HG03135 (cell line): Measurements from ENCODE around the gene AP1S3.
"Not testable (repeated sequence)": the region's sequence is repeated elsewhere in the genome, so short reads cannot be mapped to it uniquely, and the experiment has no call there.

Source experiments
- ATAC-seq: cut with Tn5 transposase; IDR thresholded peaks from one replicate; pipeline ENCODE4 v1.9.1; 2021; ENCODE audit warnings: mild to moderate bottlenecking, moderate library complexity; ENCODE audit not compliant: unreplicated experiment

The AP1S3 gene

DNA sequence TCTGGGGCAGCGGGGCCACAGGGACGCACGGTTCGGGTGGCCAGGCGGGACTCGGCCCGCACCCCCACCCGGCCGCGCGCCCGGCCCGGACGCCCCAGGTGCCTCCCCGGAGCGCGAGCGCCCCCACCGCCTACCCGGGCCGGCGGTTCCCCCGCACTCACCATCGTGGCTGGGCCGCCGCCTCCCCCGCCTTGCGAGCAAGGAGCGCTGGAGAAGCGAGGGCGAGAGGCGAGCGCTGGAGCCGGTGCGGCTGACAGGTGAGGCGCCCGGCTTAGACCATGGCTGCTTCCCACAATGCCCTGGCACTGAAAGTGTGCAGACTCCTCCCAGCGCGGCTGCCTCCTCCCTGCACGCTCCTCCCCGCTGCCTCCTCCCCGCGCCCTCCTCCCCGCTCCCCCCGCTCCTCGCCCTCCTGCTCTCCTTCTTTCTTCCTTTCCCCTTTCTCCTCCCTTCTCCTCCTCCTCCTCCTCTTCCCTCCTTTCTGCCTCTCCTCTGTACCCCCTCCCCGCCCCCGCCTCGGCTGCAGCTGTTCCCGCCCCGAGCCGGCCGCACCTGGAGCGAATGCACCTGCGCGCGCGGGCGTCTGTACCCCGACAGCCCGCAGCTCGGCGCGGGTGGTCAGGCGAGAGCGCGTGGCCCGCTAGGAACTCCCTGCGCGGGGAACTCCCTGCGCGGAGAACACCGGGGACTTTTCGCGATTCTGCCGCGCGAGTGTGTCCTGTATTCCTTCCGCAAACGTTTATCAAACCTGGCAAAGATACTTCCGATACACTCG lies at the start of gene AP1S3:
Gene AP1S3, minus strand, starts transcription at position 296 of the 775 bp plus-strand sequence. Its CDS starts 132 bp downstream, at position 164.
- peak; percentile 65 for ATAC-seq

DNA sequence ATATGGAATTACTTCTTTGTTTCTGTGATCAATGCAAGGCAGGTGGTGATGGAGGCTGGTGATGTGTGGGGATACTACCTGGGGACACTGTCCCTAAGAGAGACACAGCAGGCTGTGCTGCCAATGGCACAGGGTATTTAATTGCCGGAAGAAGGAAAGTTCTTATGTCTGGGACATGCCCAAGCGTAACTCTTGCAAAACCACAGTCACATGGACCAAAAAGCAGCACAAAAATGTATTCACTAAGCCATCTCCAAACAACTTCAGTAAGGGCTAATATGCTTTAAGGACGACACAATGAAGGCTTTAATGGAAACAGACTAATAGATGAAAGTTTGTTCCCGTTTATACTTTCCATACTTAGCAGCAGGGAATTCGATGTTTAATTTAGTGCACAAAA lies 49.7 kb upstream of the AP1S3 start:
- ATAC-seq, result no peak

DNA sequence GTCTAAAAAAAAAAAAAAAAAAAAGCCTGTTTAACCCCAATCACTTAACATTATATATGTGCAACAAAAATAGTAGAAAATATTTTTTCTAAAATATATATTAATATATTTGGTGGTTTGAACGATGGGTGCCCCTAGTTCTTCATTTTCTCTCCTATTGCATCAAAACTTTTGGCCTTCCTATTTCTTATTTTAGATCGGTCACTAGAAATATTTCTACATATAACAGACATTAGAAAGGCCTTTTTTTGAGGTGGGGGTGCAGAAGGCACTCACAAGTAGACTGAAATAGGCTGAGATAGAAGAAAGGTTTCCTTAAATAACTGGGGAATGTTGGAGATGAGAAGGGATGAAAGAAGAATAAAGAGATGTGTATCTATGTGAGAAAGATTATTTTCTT lies 49.3 kb upstream of the AP1S3 start:
- ATAC-seq, result no peak

DNA sequence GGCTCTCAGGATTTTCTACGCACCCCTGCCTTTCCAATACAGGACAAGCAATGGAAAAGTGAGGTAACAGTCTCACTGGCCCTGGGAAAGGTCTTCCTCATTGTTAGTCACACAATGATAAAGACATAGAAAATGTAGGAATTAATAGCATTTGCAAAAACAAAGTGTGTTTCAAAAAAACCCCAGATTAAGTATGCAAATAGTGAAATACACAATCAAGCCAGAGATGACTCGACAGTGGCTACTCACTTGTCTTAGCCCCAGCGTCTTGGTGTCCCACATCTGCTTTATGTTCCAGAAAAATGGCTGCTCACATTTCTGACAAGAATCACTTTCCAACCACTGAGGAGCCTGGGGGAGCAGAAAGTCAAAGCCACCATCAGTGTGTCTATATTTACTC lies 47.0 kb upstream of the AP1S3 start:
- peak; percentile 91 for ATAC-seq

DNA sequence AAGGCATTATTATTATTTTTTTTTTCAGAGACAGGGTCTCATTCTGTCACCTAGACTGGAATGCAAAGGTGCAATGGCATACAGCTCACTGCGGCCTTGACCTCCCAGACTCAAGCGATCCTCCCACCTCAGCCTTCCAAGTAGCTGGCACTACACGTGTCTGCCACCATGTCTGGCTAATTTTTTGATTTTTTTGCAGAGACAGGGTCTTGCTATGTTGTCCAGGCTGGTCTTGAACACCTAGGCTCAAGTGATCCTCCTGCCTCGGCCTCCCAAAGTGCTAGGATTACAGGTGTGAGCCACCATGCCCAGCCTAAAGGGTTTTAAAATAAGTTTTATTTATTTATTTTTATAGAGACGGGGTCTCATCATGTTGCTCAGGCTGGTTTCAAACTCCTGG lies 45.3 kb upstream of the AP1S3 start:
- no peak for ATAC-seq

DNA sequence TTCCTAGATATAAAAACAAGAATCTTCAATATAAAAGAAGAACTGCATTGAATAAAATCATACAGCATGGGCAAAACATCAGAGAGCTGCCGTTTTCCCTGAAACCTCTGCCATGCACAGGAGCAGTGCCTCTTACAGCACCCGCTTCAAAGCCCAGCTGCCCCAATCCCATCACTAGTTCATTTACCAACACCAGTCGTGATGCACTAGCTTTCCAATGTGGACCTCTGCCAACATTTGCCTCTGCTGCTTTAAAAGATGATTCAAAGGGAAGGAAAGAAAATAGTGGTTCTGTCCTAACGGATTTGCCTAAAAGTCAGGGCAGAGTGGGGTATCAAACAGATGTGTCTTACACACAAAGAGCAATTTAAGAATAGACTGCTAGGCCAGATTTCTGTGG lies 43.4 kb upstream of the AP1S3 start:
- ATAC-seq, result no peak

DNA sequence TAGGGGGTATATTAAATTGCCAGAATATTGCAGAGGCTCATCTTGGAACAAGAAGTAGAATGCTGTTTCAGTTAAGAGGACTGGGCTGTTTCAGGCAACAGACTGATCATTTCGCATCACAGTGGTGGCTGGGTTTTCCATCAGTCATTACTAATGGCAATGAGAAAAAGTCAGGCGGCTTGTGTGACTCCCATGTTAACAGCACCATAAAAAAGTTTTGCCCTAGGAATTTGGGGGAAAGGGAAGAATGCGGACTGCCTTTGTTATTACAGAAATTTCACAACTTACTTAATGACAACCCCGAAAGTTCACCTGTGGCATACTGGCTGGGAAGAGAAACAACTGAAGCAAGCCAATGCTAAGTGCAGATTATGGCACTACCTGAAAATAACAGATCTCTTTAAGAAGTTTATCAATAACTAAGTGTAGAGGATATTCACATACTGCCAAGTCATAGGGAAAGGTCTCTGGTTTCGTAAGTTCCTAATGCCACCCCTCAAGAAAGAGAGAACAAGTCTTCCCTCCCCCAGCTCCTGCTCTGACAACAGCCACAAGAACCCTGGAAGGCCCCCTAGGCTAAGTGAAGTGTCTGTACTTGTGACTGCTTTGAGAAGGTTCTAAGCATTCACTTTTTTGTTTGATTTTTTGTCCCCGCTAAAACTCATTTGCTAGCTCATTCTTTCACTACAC lies 40.5 kb upstream of the AP1S3 start:
- peak; percentile 43 for ATAC-seq

DNA sequence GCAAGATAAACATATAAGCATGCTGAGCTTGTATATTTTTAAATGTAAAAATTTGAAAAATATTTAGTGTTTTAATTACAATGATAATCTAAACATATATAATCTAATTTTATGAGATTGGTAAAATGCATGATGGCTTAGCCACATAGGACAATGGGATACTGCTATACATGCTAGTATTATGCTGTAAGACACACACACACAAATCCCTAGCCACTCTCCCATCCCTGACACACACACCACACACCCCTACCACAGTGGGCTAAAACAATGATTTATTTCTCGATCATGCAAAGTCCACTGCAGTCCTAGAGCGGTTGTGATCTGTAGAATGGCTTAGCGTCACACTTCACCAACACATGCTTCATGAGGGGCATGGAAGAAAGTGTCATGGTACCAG lies 36.3 kb upstream of the AP1S3 start:
- no peak for ATAC-seq

DNA sequence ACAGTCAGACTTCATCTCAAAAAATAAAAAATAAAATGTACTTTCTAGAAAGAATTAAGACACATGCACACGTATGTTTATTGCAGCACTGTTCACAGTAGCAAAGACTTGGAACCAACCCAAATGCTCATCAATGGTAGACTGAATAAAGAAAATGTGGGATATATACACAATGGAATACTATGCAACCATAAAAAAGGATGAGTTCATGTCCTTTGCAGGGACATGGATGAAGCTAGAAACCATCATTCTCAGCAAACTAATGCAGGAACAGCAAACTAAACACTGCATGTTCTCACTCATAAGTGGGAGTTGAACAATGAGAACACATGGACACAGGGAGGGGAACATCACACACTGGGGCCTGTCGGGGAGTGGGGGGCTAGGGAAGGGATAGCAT lies 35.4 kb upstream of the AP1S3 start:
- ATAC-seq, result not testable (repeated sequence)

DNA sequence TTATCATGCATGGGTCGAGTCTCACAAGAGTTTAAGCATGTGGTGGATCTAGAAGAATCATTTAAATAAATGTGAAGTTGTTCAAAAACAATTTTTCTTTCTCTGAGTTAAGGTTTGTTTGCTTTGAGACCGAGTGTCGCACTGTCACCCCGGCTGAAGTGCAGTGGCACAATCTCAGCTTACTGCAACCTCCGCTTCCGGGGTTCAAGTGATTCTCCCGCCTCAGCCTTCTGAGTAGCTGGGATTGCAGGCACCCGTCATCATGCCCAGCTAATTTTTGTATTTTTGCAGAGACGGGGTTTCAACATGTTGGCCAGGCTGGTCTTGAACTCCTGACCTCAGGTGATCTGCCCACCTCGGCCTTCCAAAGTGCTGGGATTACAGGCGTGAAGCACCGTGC lies 34.3 kb upstream of the AP1S3 start:
- ATAC-seq, result not testable (repeated sequence)

DNA sequence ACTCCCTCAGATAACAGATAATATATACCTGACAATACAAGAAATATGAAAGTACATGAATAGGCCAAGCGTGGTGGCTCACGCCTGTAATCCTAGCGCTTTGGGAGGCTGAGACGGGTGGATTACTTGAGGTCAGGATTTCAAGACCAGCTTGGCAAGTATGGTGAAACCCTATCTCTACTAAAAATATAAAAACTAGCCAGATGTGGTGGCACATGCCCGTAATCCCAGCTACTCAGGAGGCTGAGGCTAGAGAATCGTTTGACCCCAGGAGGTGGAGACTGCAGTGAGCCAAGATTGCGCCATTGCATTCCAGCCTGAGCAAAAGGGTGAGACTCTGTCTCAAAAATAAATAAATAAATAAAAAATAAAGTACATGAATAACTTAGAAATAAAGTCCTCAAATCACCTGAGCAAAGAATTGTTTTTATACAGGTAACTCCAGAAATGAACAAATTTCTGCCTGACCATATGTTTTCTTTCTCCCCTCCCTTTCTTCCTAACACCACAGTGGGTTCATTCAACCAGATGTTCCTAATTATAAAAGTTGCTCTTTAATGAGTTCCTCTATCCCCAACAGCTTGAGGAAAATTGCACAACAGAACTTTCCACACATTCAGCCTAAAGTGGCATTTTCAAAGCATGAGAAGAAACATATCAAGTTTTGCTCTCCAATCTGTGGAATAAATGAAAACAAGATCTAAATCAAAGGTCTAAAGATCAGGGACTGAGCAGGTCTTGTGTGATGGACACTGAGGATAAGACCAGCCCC lies 33.6 kb upstream of the AP1S3 start:
- ATAC-seq, result no peak

DNA sequence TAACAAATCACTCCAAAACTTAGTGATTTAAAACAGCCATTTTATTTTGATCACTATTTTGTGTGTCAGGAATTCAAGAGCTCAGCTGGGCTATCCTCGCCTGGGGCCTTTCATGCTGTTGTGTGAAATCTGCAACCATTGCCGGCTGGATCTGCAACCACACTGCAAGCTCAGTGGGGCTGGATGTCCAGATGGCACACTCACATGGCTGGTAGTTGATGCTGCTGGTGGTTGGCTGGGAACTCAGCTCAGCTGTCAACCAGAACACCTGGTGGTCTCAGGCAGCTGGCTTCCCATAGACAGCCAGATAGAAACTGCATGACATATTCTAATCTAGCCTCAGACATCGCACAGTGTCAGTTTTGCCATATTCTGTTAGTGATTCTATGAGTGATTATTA lies 30.6 kb upstream of the AP1S3 start:
- ATAC-seq, result peak; percentile 74

DNA sequence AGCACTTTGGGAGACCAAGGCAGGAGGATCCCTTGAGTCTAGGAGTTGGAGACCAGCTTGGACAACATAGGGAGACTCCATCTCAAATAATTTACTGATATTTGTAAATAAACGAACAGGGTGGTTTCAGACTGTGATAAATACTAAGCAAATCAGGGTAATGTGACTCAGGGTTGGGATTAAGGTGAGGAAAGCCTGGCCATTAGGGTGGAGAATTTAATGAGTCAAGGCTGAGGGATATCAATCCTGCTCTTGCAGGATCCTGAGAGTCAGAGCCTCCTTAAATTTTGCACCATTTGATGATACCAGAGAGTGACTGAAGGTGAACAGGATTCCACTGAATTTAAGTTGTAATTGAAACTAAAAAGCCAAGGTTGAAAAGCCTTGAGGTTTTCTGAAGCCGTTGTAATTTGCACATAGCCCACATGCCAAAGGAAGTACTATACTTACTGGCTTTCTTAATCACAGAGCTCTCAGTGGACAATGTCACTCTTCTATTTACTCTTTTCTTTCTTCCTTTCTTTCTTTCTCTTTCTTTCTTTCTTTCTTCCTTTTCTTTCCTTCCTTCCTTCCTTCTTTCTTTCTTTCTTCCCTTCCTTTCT lies 28.6 kb upstream of the AP1S3 start:
- no peak for ATAC-seq

DNA sequence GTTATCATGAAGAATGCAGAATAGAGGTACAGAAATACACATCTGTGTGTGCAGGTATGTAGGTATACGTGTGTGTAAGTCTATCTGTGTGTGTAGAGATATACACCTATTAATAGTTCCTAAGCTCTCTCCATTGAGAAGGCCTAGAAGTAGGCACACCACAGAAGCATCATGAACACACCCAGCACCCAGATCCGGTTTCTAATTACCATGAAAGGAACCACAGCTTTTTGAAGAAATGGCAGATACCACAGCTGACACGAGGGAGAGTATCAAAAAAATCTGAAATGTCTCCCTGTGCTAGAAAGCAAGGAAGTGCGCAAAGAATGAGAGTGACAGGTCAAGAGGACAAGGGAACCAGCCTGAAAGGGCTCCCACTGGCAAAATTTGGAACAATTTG lies 27.7 kb upstream of the AP1S3 start:
- ATAC-seq, result no peak

DNA sequence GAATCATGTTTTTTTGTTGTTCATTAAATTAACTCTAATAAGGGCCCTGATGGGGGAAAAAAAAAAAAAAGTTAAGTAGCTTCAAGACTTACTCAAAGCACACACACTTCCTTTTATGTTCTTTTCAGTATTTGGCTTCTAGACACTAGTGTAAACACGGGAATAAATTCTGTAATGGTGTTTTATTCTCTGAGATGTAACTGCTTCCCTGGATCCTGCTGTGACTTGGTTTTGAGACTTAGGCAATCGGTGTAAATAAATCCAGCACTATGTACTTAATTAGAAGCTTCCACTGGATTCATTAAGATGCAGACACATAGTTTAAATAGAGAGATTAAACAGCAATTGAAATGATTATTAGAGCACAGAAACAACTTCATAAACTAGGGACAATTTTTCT lies 26.1 kb upstream of the AP1S3 start:
- no peak for ATAC-seq

DNA sequence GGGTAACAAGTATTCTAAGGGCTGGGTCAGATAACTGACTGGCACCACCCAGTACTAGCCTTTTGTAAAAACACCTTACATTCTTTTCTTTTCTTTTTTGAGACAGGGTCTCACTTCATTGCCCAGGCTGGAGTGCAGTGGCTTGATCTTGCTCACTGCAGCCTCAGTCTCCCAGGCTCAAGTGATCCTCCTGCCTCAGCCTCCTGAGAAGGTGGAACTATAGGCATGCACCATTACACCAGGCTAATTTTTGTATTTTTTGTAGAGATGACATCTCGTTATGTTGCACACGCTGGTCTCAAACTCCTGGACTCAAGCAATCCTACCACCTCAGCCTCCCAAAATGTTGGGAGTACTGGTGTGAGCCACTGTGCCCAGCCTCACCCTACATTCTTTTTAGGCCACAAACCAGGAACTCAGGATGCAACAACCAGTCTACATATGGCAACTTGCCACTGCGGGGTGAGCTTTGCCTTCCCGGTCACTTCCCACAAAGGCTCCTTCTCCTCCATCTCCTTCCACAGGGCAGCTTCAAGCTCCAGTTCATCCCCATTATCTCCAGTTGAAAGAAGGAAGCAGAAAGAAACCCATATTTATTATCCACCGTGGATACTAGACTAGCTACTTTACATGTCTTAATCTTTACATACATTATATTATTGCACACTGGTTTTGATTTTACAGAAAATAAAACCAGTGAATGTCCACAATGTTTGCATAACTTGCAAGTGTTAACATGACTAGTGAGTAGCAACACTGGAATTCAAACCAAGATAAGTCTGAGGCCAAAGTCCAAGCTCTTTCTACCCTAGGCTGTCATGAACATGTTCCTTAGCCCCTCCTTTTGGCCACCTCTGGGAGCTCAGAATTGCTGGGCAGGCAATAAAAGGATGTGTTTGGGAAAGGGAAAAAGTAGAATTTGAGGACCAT lies 23.7 kb upstream of the AP1S3 start:
- no peak for ATAC-seq

DNA sequence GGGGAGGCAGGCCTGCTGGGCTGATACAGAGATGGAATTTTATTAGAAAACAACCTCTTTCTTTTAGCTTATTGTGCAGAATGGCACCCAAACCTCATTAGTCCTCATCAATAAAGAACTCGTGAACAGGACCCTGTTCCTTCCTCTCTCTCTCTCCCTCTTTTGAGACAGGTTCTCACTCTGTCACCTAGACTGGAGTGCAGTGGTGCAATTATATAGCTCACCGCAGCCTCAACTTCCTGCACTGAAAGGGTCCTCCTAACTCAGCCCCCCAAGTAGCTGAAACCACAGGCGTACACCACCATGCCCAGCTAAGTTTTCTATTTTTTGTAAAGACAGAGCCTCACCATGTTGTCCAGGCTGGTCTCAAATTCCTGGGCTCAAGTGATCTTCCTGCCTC lies 21.7 kb upstream of the AP1S3 start:
- no peak for ATAC-seq

DNA sequence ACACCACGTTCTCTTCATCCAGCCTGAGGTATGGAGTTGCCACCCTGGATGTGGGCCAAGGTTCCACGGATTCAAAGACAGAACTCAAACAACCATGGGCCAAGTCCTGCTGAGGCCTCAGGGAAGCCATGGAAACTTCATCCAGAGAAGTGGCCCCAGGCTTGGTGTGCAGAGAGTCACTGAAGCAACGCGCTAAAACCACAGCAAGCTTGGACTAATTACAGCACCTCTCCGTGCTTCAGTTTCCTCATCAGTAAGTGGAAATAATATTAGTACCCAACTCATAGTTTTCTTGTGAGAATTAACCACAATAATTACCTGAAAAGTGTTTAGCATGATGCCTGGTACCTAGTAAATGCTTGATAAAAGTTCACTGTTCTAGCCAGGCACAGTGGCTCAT lies 19.2 kb upstream of the AP1S3 start:
- ATAC-seq, result no peak

DNA sequence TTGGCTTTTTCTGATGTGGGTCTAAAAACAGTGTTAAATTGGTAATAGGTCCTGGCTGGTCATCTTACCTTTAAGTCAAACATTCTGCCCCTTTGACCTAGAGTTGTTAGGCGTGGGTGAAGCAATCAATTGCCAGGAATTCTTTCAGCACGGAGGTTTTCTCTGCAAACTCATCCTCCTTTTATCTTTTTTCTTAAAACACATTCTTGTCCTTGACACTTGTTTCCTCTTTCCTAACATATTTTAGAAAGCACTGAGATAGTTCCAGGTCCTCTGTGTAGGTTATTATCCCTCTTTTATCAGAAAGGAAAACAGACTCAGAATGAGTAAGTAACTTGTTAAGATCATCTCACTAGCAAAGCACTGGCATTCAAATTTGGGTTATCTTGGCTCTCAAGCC lies 18.6 kb upstream of the AP1S3 start:
- ATAC-seq, result no peak

DNA sequence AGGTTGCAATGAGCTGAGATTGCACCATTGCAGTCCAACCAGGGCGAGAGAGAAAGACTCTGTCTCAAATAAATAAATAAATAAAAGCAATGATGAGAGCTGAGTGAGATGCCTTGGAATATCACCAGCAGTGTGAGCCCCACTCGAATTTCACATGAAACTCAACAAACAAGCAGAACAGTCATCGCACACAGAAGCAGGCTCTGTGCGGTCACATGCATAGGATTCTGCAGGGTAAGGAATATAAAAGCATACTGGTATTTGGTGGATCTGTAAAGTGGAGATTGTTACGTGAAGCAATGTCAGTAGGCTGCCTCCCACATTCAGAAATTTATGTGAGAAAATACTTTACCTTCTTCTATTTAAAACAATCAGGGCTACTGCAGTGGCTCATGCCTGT lies 18.0 kb upstream of the AP1S3 start:
- ATAC-seq, result no peak
